ENCODE data around the gene SPAG4. TPM values are rescaled to one million over a fixed set of nuclear protein-coding genes. Genes with fewer than 3 reads are reported as not detected.
A peak's percentile ranks its signal among the peaks of the same experiment; 100 is the strongest.

Gene SPAG4
- total and polyA plus RNA-seq, 8 donors: 32.2 to 65.9 (median 38.2) TPM

- DNase-seq (peak; percentile 91 to 98 (median 93)), ATAC-seq (peak; percentile 93 to 97 (median 96)), FAIRE-seq (no peak)
- no peaks in the 10 kb centered on the region for H3K27me3 ChIP-seq
- intact Hi-C loops (cut with DNase I): no loop called here
- no peak for TF ChIP-seq CTCF (IDR thresholded peaks at IDR 0.05)
- H3K36me3 ChIP-seq: peaks cover 0 to 8% (median 0%) of the 10 kb centered on the region in 3 donors
- H3K27ac ChIP-seq: peak within 1 kb of the TSS; percentile 89 to 98 (median 98)
- peak within 1 kb of the TSS; percentile 74 to 83 (median 80) for H3K4me3 ChIP-seq
- H3K4me1 ChIP-seq: peaks cover 18 to 28% (median 23%) of the 10 kb centered on the region in 3 donors
- no peaks in the 10 kb centered on the region for H3K9me3 ChIP-seq
- 0 to 1% methylated on average over 54 to 61 of the region's 61 CpGs for WGBS, 2 donors
Observed at GRCh38 chr20:35664466-35665206, 49.0 kb downstream of the SPAG4 start, which contains the start of the genes CPNE1 and RBM12. CPNE1 (minus strand) TSS chr20:35664900; CDS start chr20:35632923, 31,977 bp downstream. RBM12 (minus strand) TSS chr20:35664900; CDS start chr20:35655322, 9,578 bp downstream.

GRCh38 chr20:35665949-35666288, 50.3 kb downstream of the SPAG4 start:
- H3K4me3 ChIP-seq: no peak overlapping the region
- no peak overlapping the region for H3K27ac ChIP-seq
- H3K27me3 ChIP-seq: no peaks in the 10 kb centered on the region
- peaks cover 0 to 13% (median 0%) of the 10 kb centered on the region in 3 donors for H3K36me3 ChIP-seq
- H3K4me1 ChIP-seq: peaks cover 18 to 24% (median 23%) of the 10 kb centered on the region in 3 donors
- intact Hi-C loops (cut with DNase I): no loop called here
- 96 to 99% methylated on average over 17 of the region's 17 CpGs for WGBS, 2 donors
- FAIRE-seq (no peak), DNase-seq (no peak), ATAC-seq (no peak)
- H3K9me3 ChIP-seq: no peaks in the 10 kb centered on the region
- no peak for TF ChIP-seq CTCF (IDR thresholded peaks at IDR 0.05)

- H3K27me3 ChIP-seq: no peaks in the 10 kb centered on the region
- FAIRE-seq (no peak), ATAC-seq (no peak), DNase-seq (no peak)
- H3K4me1 ChIP-seq: no peaks in the 10 kb centered on the region
- H3K27ac ChIP-seq: no peak overlapping the region
- intact Hi-C loops (cut with DNase I): no loop called here
- no peak for TF ChIP-seq CTCF (IDR thresholded peaks at IDR 0.05)
- WGBS, 2 donors: 89 to 92% methylated on average over 5 of the region's 5 CpGs
- H3K36me3 ChIP-seq: peaks cover 3 to 37% (median 10%) of the 10 kb centered on the region in 3 donors
- H3K9me3 ChIP-seq: no peaks in the 10 kb centered on the region
- H3K4me3 ChIP-seq: no peak overlapping the region
Observed at GRCh38 chr20:35669221-35669620, 53.6 kb downstream of the SPAG4 start.

- Histone ChIP-seq H3K27ac (no peak overlapping the region), H3K4me3 (no peak overlapping the region), H3K27me3 (no peaks in the 10 kb centered on the region), H3K4me1 (no peaks in the 10 kb centered on the region), H3K36me3 (peaks cover 3 to 37% (median 12%) of the 10 kb centered on the region in 3 donors), H3K9me3 (no peaks in the 10 kb centered on the region)
- intact Hi-C loops (cut with DNase I): no loop called here
- FAIRE-seq: no peak
- DNase-seq: no peak
- no peak for TF ChIP-seq CTCF (IDR thresholded peaks at IDR 0.05)
- WGBS, 2 donors: 79 to 86% methylated on average over 1 of the region's 1 CpG
- no peak for ATAC-seq
Observed at GRCh38 chr20:35669681-35670080, 54.1 kb downstream of the SPAG4 start.

Other genes with a start within 250 kb of the SPAG4 start
- gene UQCC1, start 203.9 kb upstream of the SPAG4 start, total RNA-seq: 10 to 100 TPM; 10.9 to 32.4 (median 15.7) TPM
- gene UQCC1, start 203.9 kb upstream of the SPAG4 start, polyA plus RNA-seq: 10 to 100 TPM; 11.4 to 22.4 TPM
- not detected for gene GDF5, start 177.6 kb upstream of the SPAG4 start, total RNA-seq
- under 1 TPM in 1 of 2 donors, not detected in 1; 0.05 TPM for gene GDF5, start 177.6 kb upstream of the SPAG4 start, polyA plus RNA-seq
- 10 to 100 TPM in 3 of 6 donors, 1 to 10 TPM in 3; 4.5 to 16.0 (median 10.0) TPM for gene CEP250, start 160.2 kb upstream of the SPAG4 start, total RNA-seq
- gene CEP250, start 160.2 kb upstream of the SPAG4 start, polyA plus RNA-seq: 10 to 100 TPM in 1 of 2 donors, 1 to 10 TPM in 1; 7.2 to 16.2 TPM
- not detected for gene C20orf173, start 86.2 kb upstream of the SPAG4 start, total RNA-seq
- not detected for gene C20orf173, start 86.2 kb upstream of the SPAG4 start, polyA plus RNA-seq
- gene ERGIC3, start 73.8 kb upstream of the SPAG4 start, total RNA-seq: 100 to 1,000 TPM; 112 to 167 (median 124) TPM
- 100 to 1,000 TPM; 160 to 168 TPM for gene ERGIC3, start 73.8 kb upstream of the SPAG4 start, polyA plus RNA-seq
- gene CPNE1, start 49.1 kb downstream of the SPAG4 start, total RNA-seq: 100 to 1,000 TPM in 1 of 6 donors, 10 to 100 TPM in 5; 59.7 to 100 (median 70.6) TPM
- 100 to 1,000 TPM; 131 to 138 TPM for gene CPNE1, start 49.1 kb downstream of the SPAG4 start, polyA plus RNA-seq
- 10 to 100 TPM; 21.0 to 46.7 (median 28.3) TPM for gene RBM12, start 49.1 kb downstream of the SPAG4 start, total RNA-seq
- gene RBM12, start 49.1 kb downstream of the SPAG4 start, polyA plus RNA-seq: 1 to 10 TPM; 6.2 to 9.7 TPM
- gene NFS1, start 83.5 kb downstream of the SPAG4 start, total RNA-seq: 10 to 100 TPM; 11.0 to 19.5 (median 12.8) TPM
- 10 to 100 TPM; 23.8 to 34.8 TPM for gene NFS1, start 83.5 kb downstream of the SPAG4 start, polyA plus RNA-seq
- 10 to 100 TPM; 38.6 to 65.1 (median 62.0) TPM for gene ROMO1, start 83.6 kb downstream of the SPAG4 start, total RNA-seq
- 100 to 1,000 TPM; 275 to 310 TPM for gene ROMO1, start 83.6 kb downstream of the SPAG4 start, polyA plus RNA-seq
- gene RBM39, start 126.4 kb downstream of the SPAG4 start, total RNA-seq: 100 to 1,000 TPM in 4 of 6 donors, 10 to 100 TPM in 2; 98.7 to 200 (median 127) TPM
- gene RBM39, start 126.4 kb downstream of the SPAG4 start, polyA plus RNA-seq: 100 to 1,000 TPM; 255 to 426 TPM
- 10 to 100 TPM; 11.1 to 20.3 (median 12.1) TPM for gene PHF20, start 156.2 kb downstream of the SPAG4 start, total RNA-seq
- gene PHF20, start 156.2 kb downstream of the SPAG4 start, polyA plus RNA-seq: 10 to 100 TPM in 1 of 2 donors, 1 to 10 TPM in 1; 9.4 to 11.9 TPM